Neural cell (in vitro differentiated cells): ENCODE measurements around the gene EIF5A. TPM values are rescaled to one million over a fixed set of nuclear protein-coding genes. Genes with fewer than 3 reads are reported as not detected.

ENCODE experiments used
- H2AFZ ChIP-seq: fragments of 200-600, 300-800 bp; sonication (generic), shearing (Covaris generic); 2 replicates; pipeline ENCODE4 v1.6.0; 2014; ENCODE audit warnings: low read depth, mild to moderate bottlenecking, antibody characterized with exemption, low read length, moderate library complexity
- H3F3A ChIP-seq: fragments of 200-600 bp; shearing (Covaris generic); 2 replicates; pipeline ENCODE4 v1.6.1; 2016; ENCODE audit warnings: mild to moderate bottlenecking, moderate library complexity, mixed read lengths, antibody characterized with exemption, low read length; ENCODE audit not compliant: insufficient read depth, poor library complexity, severe bottlenecking
- H3K27ac ChIP-seq: fragments of 200-600, 300-800 bp; sonication (generic), shearing (Covaris generic); 2 replicates; pipeline ENCODE4 v1.5.1; 2014; ENCODE audit warnings: mild to moderate bottlenecking, low read length, moderate library complexity
- H3K27me3 ChIP-seq: fragments of 300-800, 200-600 bp; sonication (generic), shearing (Covaris generic); 2 replicates; pipeline ENCODE4 v1.6.0; 2014; ENCODE audit warnings: mild to moderate bottlenecking, low read depth, low read length, moderate library complexity; ENCODE audit not compliant: insufficient read depth
- H3K36me3 ChIP-seq: fragments of 300-800, 200-600 bp; sonication (generic), shearing (Covaris generic); 2 replicates; pipeline ENCODE4 v1.5.1; 2014; ENCODE audit warnings: mild to moderate bottlenecking, antibody characterized with exemption, low read length, moderate library complexity; ENCODE audit not compliant: insufficient read depth
- H3K4me2 ChIP-seq: fragments of 300-800, 200-600 bp; sonication (generic), shearing (Covaris generic); 2 replicates; pipeline ENCODE4 v1.6.0; 2014; ENCODE audit warnings: mild to moderate bottlenecking, low read length
- H3K4me3 ChIP-seq: fragments of 300-800, 200-600 bp; sonication (generic), shearing (Covaris generic); 2 replicates; pipeline ENCODE4 v1.5.1; 2014; ENCODE audit warnings: mild to moderate bottlenecking, low read length, moderate library complexity
- H3K79me2 ChIP-seq: fragments of 200-600 bp; shearing (Covaris generic); replicated peaks from 2 replicates; pipeline ENCODE4 v1.6.0; 2014; ENCODE audit warnings: mild to moderate bottlenecking, low read length, moderate library complexity; ENCODE audit not compliant: insufficient read depth
- H3K9ac ChIP-seq: fragments of 300-800, 200-600 bp; sonication (generic), shearing (Covaris generic); 2 replicates; pipeline ENCODE4 v1.6.1; 2016; ENCODE audit warnings: mild to moderate bottlenecking, low read length, mixed read lengths
- H3K9me2 ChIP-seq: fragments of 200-600 bp; shearing (Covaris generic); 2 replicates; pipeline ENCODE4 v1.6.1; 2016; ENCODE audit warnings: mild to moderate bottlenecking, low read length, mixed read lengths; ENCODE audit not compliant: insufficient read depth
- H3K9me3 ChIP-seq: fragments of 200-600, 300-800 bp; sonication (generic), shearing (Covaris generic); 2 replicates; pipeline ENCODE4 v1.6.1; 2016; ENCODE audit warnings: mild to moderate bottlenecking, mixed run types, low read length, moderate library complexity, mixed read lengths
- H4K20me1 ChIP-seq: fragments of 200-600 bp; shearing (Covaris generic); 2 replicates; pipeline ENCODE4 v1.6.1; 2016; ENCODE audit warnings: mild to moderate bottlenecking, mixed run types; ENCODE audit not compliant: insufficient read depth
- CTCF ChIP-seq: fragments of 450-650 bp; IDR thresholded peaks from 2 replicates; pipeline ENCODE4 v1.5.1; 2014; ENCODE audit warnings: antibody characterized with exemption, mild to moderate bottlenecking, moderate library complexity; ENCODE audit not compliant: poor library complexity, severe bottlenecking
- EP300 ChIP-seq: fragments of 450-650 bp; conservative IDR thresholded peaks from 2 replicates; pipeline ENCODE4 v1.6.1; 2014; ENCODE audit warnings: antibody characterized with exemption, mild to moderate bottlenecking, moderate library complexity; ENCODE audit not compliant: poor library complexity, severe bottlenecking
- EZH2 ChIP-seq: fragments of 200-600, 300-800 bp; shearing (Covaris generic), sonication (generic); IDR thresholded peaks from 2 replicates; pipeline ENCODE4 v1.6.1; 2014; ENCODE audit warnings: antibody characterized with exemption, low read length, borderline replicate concordance, mild to moderate bottlenecking; ENCODE audit not compliant: insufficient read depth, poor library complexity, severe bottlenecking
- MXI1 ChIP-seq: fragments of 450-650 bp; conservative IDR thresholded peaks from 2 replicates; pipeline ENCODE4 v1.6.1; 2014; ENCODE audit warnings: antibody characterized with exemption, mild to moderate bottlenecking; ENCODE audit not compliant: poor library complexity, severe bottlenecking
- POLR2AphosphoS5 ChIP-seq: IDR thresholded peaks from 2 replicates; pipeline ENCODE4 v1.6.1; 2012
- RAD21 ChIP-seq: fragments of 450-650 bp; conservative IDR thresholded peaks from 2 replicates; pipeline ENCODE4 v1.6.1; 2014; ENCODE audit warnings: antibody characterized with exemption, mild to moderate bottlenecking, moderate library complexity
- REST ChIP-seq: IDR thresholded peaks from 2 replicates; pipeline ENCODE4 v1.6.1; 2012; ENCODE audit warnings: borderline replicate concordance
- SMC3 ChIP-seq: fragments of 450-650 bp; conservative IDR thresholded peaks from 2 replicates; pipeline ENCODE4 v1.6.1; 2014; ENCODE audit warnings: antibody characterized with exemption, mild to moderate bottlenecking, moderate library complexity; ENCODE audit not compliant: poor library complexity
- TAF1 ChIP-seq: IDR thresholded peaks from 2 replicates; pipeline ENCODE4 v1.6.1; 2012; ENCODE audit warnings: low read depth
- polyA plus RNA-seq: library from polyadenylated mRNA; depleted of rRNA; stranded (reverse); fragments of >200 nt; gene quantifications from 2 replicates; pipeline ENCODE4 v1.2.3, GENCODE V29; 2014

The EIF5A gene
- polyA plus RNA-seq, 1 donor from 2014 or later = 164 TPM

GRCh38 chr17:7322520-7323194 is 15.2 kb downstream of the EIF5A start:
- Histone ChIP-seq H3K79me2 (peaks cover 2% of the 10 kb centered on the region), H3K4me2 (no peak overlapping the region), H3K9me2 (no peaks in the 10 kb centered on the region), H3F3A (no peaks in the 10 kb centered on the region), H3K9ac (no peak overlapping the region), H3K27me3 (no peaks in the 10 kb centered on the region), H2AFZ (no peak overlapping the region), H3K36me3 (no peaks in the 10 kb centered on the region), H4K20me1 (no peaks in the 10 kb centered on the region), H3K9me3 (no peaks in the 10 kb centered on the region), H3K27ac (no peak overlapping the region), H3K4me3 (no peak overlapping the region)
- TF ChIP-seq EP300 (no peak), TAF1 (no peak), REST (no peak), POLR2AphosphoS5 (no peak), RAD21 (no peak), EZH2 (no peak), CTCF (no peak), SMC3 (no peak), MXI1 (no peak)

- H3K79me2 ChIP-seq = peaks cover 9% of the 10 kb centered on the region
- no peaks in the 10 kb centered on the region for H3K36me3 ChIP-seq
- H3K4me3 ChIP-seq = no peak overlapping the region
- no peak overlapping the region for H3K27ac ChIP-seq
- no peak overlapping the region for H3K4me2 ChIP-seq
- no peaks in the 10 kb centered on the region for H4K20me1 ChIP-seq
- no peaks in the 10 kb centered on the region for H3K27me3 ChIP-seq
- H2AFZ ChIP-seq = no peak overlapping the region
- no peaks in the 10 kb centered on the region for H3K9me3 ChIP-seq
- no peaks in the 10 kb centered on the region for H3K9me2 ChIP-seq
- TF ChIP-seq CTCF = peak; percentile 75
- peak; percentile 62 for TF ChIP-seq RAD21
- TF ChIP-seq SMC3 = peak; percentile 80
- no peak for TF ChIP-seq EP300
- H3F3A ChIP-seq = no peaks in the 10 kb centered on the region
- H3K9ac ChIP-seq = no peak overlapping the region
Measured at GRCh38 chr17:7323731-7324437, 16.5 kb downstream of the EIF5A start.
